GM23338 (cell line): Measurements from ENCODE around the gene PLEKHA7. TPM values are rescaled to one million over a fixed set of nuclear protein-coding genes. Genes with fewer than 3 reads are reported as not detected.
"Not testable (repeated sequence)": the region's sequence is repeated elsewhere in the genome, so short reads cannot be mapped to it uniquely, and the experiment has no call there.

ENCODE experiments used
- ATAC-seq: fragments of 200-7000 bp; cut with Tn5 transposase; 3 replicates; pipeline ENCODE4 v1.9.1; 2020
- DNase-seq: peaks from one replicate; pipeline ENCODE4 v3.0.0-alpha.2; 2015; ENCODE audit warnings: low spot score
- H2AFZ ChIP-seq: fragments of 200-600 bp; sonication (generic); 2 replicates; pipeline ENCODE4 v1.8.0; 2016; ENCODE audit warnings: antibody characterized with exemption, mild to moderate bottlenecking, moderate library complexity
- H3F3A ChIP-seq: fragments of 200-600 bp; sonication (generic); replicated peaks from 2 replicates; pipeline ENCODE4 v1.8.0; 2017; ENCODE audit warnings: antibody characterized with exemption, mixed run types, low read depth
- H3K27ac ChIP-seq: fragments of 200-600 bp; sonication (generic); 2 replicates; pipeline ENCODE4 v1.6.1; 2016; ENCODE audit warnings: low read depth
- H3K27me3 ChIP-seq: fragments of 200-600 bp; sonication (generic); 2 replicates; pipeline ENCODE4 v1.8.0; 2016; ENCODE audit warnings: mild to moderate bottlenecking, mixed run types, moderate library complexity; ENCODE audit not compliant: insufficient read depth
- H3K36me3 ChIP-seq: fragments of 200-600 bp; sonication (generic); 2 replicates; pipeline ENCODE4 v1.8.0; 2016; ENCODE audit warnings: mild to moderate bottlenecking; ENCODE audit not compliant: insufficient read depth
- H3K4me1 ChIP-seq: fragments of 200-600 bp; sonication (generic); 2 replicates; pipeline ENCODE4 v1.8.0; 2016; ENCODE audit warnings: mild to moderate bottlenecking, moderate library complexity; ENCODE audit not compliant: insufficient read depth
- H3K4me2 ChIP-seq: fragments of 200-600 bp; sonication (generic); 2 replicates; pipeline ENCODE4 v1.7.1; 2017; ENCODE audit warnings: mixed run types
- H3K4me3 ChIP-seq: fragments of 200-600 bp; sonication (generic); 2 replicates; pipeline ENCODE4 v1.6.1; 2016; ENCODE audit warnings: mixed run types
- H3K79me2 ChIP-seq: fragments of 200-600 bp; sonication (generic); replicated peaks from 2 replicates; pipeline ENCODE4 v1.8.0; 2017; ENCODE audit warnings: mild to moderate bottlenecking; ENCODE audit not compliant: insufficient read depth
- H3K9me2 ChIP-seq: fragments of 200-600 bp; sonication (generic); 2 replicates; pipeline ENCODE4 v1.8.0; 2017; ENCODE audit not compliant: insufficient read depth
- H4K20me1 ChIP-seq: fragments of 200-600 bp; sonication (generic); replicated peaks from 2 replicates; pipeline ENCODE4 v1.8.0; 2017; ENCODE audit warnings: mild to moderate bottlenecking; ENCODE audit not compliant: insufficient read depth
- H3K27ac Mint-ChIP-seq: 2 replicates; pipeline ENCODE4 v1.8.0; 2020; ENCODE audit warnings: inconsistent platforms, mild to moderate bottlenecking, moderate library complexity, mixed read lengths
- H3K27me3 Mint-ChIP-seq: 3 replicates; pipeline ENCODE4 v1.8.0; 2022; ENCODE audit warnings: low read depth, mild to moderate bottlenecking, moderate library complexity, mixed read lengths, inconsistent platforms; ENCODE audit not compliant: insufficient read depth, poor library complexity
- H3K36me3 Mint-ChIP-seq: 3 replicates; pipeline ENCODE4 v1.8.0; 2021; ENCODE audit warnings: low read depth, mild to moderate bottlenecking, inconsistent platforms, moderate library complexity, mixed read lengths
- H3K4me1 Mint-ChIP-seq: 3 replicates; pipeline ENCODE4 v1.8.0; 2020; ENCODE audit warnings: mild to moderate bottlenecking, inconsistent platforms, mixed read lengths
- H3K4me3 Mint-ChIP-seq: 3 replicates; pipeline ENCODE4 v1.8.0; 2021; ENCODE audit warnings: moderate library complexity, mild to moderate bottlenecking, inconsistent platforms, mixed read lengths
- H3K9me3 Mint-ChIP-seq: 3 replicates; pipeline ENCODE4 v1.8.0; 2020; ENCODE audit warnings: moderate library complexity, mild to moderate bottlenecking, inconsistent platforms, mixed read lengths
- CREB1 ChIP-seq: fragments of 250-450 bp; sonication (Bioruptor Pico); IDR thresholded peaks from 2 replicates; pipeline ENCODE4 v1.5.0; 2020; ENCODE audit warnings: low read depth, mild to moderate bottlenecking, moderate library complexity
- EZH2 ChIP-seq: fragments of 200-600 bp; sonication (generic); IDR thresholded peaks from one replicate; pipeline ENCODE4 v1.8.0; 2017; ENCODE audit warnings: antibody characterized with exemption, mild to moderate bottlenecking, low read depth; ENCODE audit not compliant: unreplicated experiment
- NANOG ChIP-seq: IDR thresholded peaks from 2 replicates; pipeline ENCODE4 v1.6.1; 2016; ENCODE audit warnings: antibody characterized with exemption, borderline replicate concordance
- STAT1 ChIP-seq: IDR thresholded peaks from one replicate; pipeline ENCODE4 v1.6.1; 2016; ENCODE audit warnings: antibody characterized with exemption; ENCODE audit not compliant: unreplicated experiment
- polyA plus RNA-seq: library from polyadenylated mRNA; unstranded; fragments of >200 nt; fragmentation: Nextera tagmentation; extraction: Ambion mirVana; gene quantifications from 2 replicates; pipeline ENCODE4 v1.2.1, GENCODE V29; 2016
- total RNA-seq: library from RNA; depleted of rRNA; stranded (reverse); fragments of >200 nt; shearing (Covaris generic); gene quantifications from 2 replicates; pipeline ENCODE4 v1.2.3, GENCODE V29; 2014
- TF ChIP-seq, protein P1 (sequence below): IDR thresholded peaks from 2 replicates; pipeline ENCODE4 v1.6.1; 2016; ENCODE audit warnings: antibody characterized with exemption

Gene PLEKHA7
- total and polyA plus RNA-seq, 2 experiments from 2014 or later: 9.7 to 15.8 TPM

DNA sequence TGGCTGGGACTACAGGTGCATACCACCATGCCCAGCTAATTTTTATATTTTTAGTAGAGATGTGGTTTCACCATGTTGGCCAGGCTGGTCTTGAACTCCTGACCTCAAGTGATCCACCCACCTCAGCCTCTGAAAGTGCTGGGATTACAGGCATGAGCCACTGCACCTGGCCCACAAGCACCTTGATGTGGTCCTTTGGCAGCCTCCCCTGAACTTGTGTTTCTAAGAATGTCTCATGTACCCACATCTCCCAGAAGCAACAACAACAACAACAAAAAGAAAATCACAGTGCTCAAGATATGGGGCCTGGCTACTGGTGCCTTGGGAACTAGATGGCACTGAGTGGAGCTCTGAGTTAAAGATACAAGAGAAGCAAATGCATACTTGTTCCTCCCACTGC lies 51.6 kb downstream of the PLEKHA7 start:
- H3K27ac ChIP-seq, H3F3A ChIP-seq, H4K20me1 ChIP-seq, H3K9me3 Mint-ChIP-seq, H2AFZ ChIP-seq, H3K27me3 Mint-ChIP-seq, H3K79me2 ChIP-seq, H3K27ac Mint-ChIP-seq, H3K27me3 ChIP-seq, H3K36me3 Mint-ChIP-seq, DNase-seq, H3K9me2 ChIP-seq, H3K4me3 ChIP-seq, ATAC-seq, H3K4me3 Mint-ChIP-seq, H3K36me3 ChIP-seq, H3K4me2 ChIP-seq: not testable (repeated sequence)
- H3K4me1 ChIP-seq: peaks cover 11% of the 10 kb centered on the region
- peaks cover 33% of the 10 kb centered on the region for H3K4me1 Mint-ChIP-seq

DNA sequence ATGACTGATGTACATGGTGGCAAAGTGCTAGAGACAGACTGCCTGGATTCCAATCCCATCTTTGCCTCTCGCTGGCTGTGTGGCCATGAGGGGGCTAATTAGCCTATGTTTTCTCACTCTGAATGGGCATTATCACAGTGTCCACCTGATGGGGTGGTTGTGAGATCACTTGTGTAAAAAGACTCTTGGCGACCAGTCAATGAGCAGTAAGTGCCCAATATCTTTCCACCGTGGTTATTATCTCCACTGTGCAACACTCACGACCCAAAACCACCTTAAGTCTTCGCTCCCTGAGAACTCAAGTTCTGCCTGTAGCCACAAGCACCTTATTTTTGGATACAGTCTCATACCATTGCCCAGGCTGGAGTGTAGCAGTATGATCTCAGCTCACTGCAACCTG lies 52.1 kb downstream of the PLEKHA7 start:
- peaks cover 7% of the 10 kb centered on the region for H3K27me3 Mint-ChIP-seq
- no peak for ATAC-seq
- H3K27ac Mint-ChIP-seq: no peak overlapping the region
- H3K4me3 ChIP-seq: no peak overlapping the region
- no peak overlapping the region for H2AFZ ChIP-seq
- peaks cover 31% of the 10 kb centered on the region for H3K4me1 Mint-ChIP-seq
- DNase-seq: no peak
- H3F3A ChIP-seq: no peaks in the 10 kb centered on the region
- H3K27me3 ChIP-seq: no peaks in the 10 kb centered on the region
- H3K79me2 ChIP-seq: peaks cover 4% of the 10 kb centered on the region
- H3K9me3 Mint-ChIP-seq: no peaks in the 10 kb centered on the region
- H3K36me3 ChIP-seq: no peaks in the 10 kb centered on the region
- peaks cover 16% of the 10 kb centered on the region for H3K4me1 ChIP-seq
- TF ChIP-seq CREB1 (CRISPR knock-in tag) (no peak), EZH2 (no peak), STAT1 (no peak)
- TF ChIP-seq, protein P1, sequence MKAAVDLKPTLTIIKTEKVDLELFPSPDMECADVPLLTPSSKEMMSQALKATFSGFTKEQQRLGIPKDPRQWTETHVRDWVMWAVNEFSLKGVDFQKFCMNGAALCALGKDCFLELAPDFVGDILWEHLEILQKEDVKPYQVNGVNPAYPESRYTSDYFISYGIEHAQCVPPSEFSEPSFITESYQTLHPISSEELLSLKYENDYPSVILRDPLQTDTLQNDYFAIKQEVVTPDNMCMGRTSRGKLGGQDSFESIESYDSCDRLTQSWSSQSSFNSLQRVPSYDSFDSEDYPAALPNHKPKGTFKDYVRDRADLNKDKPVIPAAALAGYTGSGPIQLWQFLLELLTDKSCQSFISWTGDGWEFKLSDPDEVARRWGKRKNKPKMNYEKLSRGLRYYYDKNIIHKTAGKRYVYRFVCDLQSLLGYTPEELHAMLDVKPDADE: no peak
- peaks cover 4% of the 10 kb centered on the region; the same call in 1 of the 2 replicates for H4K20me1 ChIP-seq
- H3K36me3 Mint-ChIP-seq: no peaks in the 10 kb centered on the region; the same call in 2 of the 3 replicates
- H3K4me3 Mint-ChIP-seq: no peak overlapping the region
- H3K4me2 ChIP-seq: no peak overlapping the region
- no peaks in the 10 kb centered on the region for H3K9me2 ChIP-seq
- no peak overlapping the region for H3K27ac ChIP-seq

DNA sequence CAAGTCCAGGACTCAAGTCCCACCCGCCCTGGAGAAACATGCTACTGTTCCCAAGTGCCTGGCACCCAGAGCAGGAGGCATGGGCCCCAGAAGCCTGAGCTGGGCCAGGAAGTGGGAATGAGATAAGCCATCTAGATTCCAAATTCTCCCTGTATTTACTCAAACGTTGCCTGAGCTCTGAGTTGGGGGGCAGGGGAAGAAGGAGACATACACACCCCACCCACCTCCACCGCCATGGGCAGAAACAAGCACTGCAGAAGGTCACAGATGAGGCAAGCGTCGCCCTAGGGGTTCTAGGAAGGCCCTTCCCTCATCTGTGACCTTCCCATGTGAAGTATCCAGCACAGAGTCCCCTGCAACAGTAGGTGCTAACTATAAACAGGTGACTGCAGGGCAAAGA lies 54.0 kb downstream of the PLEKHA7 start:
- no peak for TF ChIP-seq NANOG
- Mint-ChIP-seq H3K4me1 (peaks cover 37% of the 10 kb centered on the region), H3K9me3 (no peaks in the 10 kb centered on the region), H3K4me3 (no peak overlapping the region), H3K36me3 (no peaks in the 10 kb centered on the region), H3K27me3 (peaks cover 2% of the 10 kb centered on the region), H3K27ac (peak overlapping the region; percentile 40; the same call in 1 of the 2 replicates)
- no peak overlapping the region for H2AFZ ChIP-seq
- no peaks in the 10 kb centered on the region for H3K9me2 ChIP-seq
- DNase-seq (no peak), ATAC-seq (no peak)
- peaks cover 4% of the 10 kb centered on the region; the same call in 1 of the 2 replicates for H4K20me1 ChIP-seq
- no peak overlapping the region for H3K4me2 ChIP-seq
- no peaks in the 10 kb centered on the region for H3K27me3 ChIP-seq
- no peaks in the 10 kb centered on the region for H3K36me3 ChIP-seq
- peaks cover 24% of the 10 kb centered on the region for H3K4me1 ChIP-seq
- no peak overlapping the region for H3K27ac ChIP-seq
- H3K79me2 ChIP-seq: peaks cover 8% of the 10 kb centered on the region
- H3F3A ChIP-seq: no peaks in the 10 kb centered on the region
- no peak overlapping the region for H3K4me3 ChIP-seq
